ENCODE data around the gene TSPO2. TPM values are rescaled to one million over a fixed set of nuclear protein-coding genes. Genes with fewer than 3 reads are reported as not detected.

Gene TSPO2
- total and polyA plus RNA-seq, 9 of the 15 experiments (the other 6 are each of a cell fraction or from before 2014, with no cell fraction given) = not detected

DNA sequence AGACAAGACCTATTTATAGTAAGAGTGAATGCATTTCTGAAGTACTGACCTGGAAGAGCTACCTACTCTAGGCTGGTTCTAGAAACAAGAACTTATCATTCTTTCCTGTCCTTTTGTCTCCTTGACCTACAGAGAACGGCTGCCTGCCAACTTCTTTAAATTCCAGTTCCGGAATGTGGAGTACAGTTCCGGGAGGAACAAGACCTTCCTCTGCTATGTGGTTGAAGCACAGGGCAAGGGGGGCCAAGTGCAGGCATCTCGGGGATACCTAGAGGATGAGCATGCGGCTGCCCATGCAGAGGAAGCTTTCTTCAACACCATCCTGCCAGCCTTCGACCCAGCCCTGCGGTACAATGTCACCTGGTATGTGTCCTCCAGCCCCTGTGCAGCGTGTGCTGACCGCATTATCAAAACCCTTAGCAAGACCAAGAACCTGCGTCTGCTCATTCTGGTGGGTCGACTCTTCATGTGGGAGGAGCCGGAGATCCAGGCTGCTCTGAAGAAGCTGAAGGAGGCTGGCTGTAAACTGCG, 19.0 kb downstream of the TSPO2 start (continued):
- TF ChIP-seq, protein P1, sequence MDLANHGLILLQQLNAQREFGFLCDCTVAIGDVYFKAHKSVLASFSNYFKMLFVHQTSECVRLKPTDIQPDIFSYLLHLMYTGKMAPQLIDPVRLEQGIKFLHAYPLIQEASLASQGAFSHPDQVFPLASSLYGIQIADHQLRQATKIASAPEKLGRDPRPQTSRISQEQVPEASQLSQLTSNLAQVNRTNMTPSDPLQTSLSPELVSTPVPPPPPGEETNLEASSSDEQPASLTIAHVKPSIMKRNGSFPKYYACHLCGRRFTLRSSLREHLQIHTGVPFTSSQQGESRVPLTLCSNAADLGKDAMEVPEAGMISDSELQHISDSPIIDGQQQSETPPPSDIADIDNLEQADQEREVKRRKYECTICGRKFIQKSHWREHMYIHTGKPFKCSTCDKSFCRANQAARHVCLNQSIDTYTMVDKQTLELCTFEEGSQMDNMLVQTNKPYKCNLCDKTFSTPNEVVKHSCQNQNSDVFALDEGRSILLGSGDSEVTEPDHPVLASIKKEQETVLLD (IDR thresholded peaks at IDR 0.05) = no peak

DNA sequence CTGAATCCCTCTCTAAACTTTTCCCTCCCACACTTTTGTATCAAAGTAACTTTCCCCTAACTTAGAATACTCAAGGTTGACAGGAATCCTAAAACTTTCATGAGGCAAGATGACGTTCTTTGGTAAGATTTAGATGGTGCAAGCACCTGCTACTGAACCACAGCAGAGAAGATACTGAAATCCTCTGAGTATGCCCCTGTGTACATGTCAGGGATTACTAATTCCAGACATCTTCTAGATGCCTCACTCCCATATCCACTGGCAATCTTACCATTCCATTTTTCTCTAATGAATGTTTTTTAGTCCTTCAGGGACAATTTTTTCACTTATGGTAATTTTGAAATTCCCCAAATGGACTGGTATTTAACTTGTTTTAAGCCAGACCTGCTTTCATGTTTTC, 19.8 kb downstream of the TSPO2 start:
- H3K4me3 ChIP-seq = no peak overlapping the region
- H3K27me3 ChIP-seq (ENCODE audit: control insufficient read depth in 2 of 2, insufficient read depth in 2 of 2, low read length in 2 of 2) = no peaks in the 10 kb centered on the region
- H3K36me3 ChIP-seq (ENCODE audit: control insufficient read depth, insufficient read depth, low read length) = peaks cover 45% of the 10 kb centered on the region
- no peak overlapping the region for H2AFZ ChIP-seq (ENCODE audit: low read depth, low read length)
- TF ChIP-seq MTA2 (IDR thresholded peaks at IDR 0.05; ENCODE audit: low read depth) = no peak
- H3K4me2 ChIP-seq (ENCODE audit: insufficient read depth, low read length) = no peak overlapping the region
- ChIA-PET CTCF (ENCODE audit: low intra/inter-chr PET ratio) (no interaction called here), POLR2A (interaction anchor here (0.8 to 1.3 kb wide), 3 partner anchors 11 to 942 kb away, joined by 3 to 4 read pairs (median 3); partner anchors contain the start of gene NFYA)
- peaks cover 5 to 30% of the 10 kb centered on the region in 2 experiments; a peak in 4 of 5 replicates for H3K4me1 ChIP-seq (replicated peaks in 1 of 2; ENCODE audit: control insufficient read depth in 2 of 2, insufficient read depth in 2 of 2, low read length in 2 of 2)
- H3K9me1 ChIP-seq (ENCODE audit: control insufficient read depth, insufficient read depth, low read length) = no peaks in the 10 kb centered on the region
- H4K20me1 ChIP-seq (replicated peaks; ENCODE audit: control insufficient read depth, insufficient read depth, low read length) = no peaks in the 10 kb centered on the region
- ATAC-seq = no peak
- WGBS (ENCODE audit: insufficient coverage, low coverage, missing lambda C conversion rate) = 77% methylated on average over 1 of the region's 1 CpG
- no peaks in the 10 kb centered on the region for H3K79me2 ChIP-seq (ENCODE audit: control insufficient read depth, insufficient read depth, low read length)
- H3K9me3 ChIP-seq (replicated peaks; ENCODE audit: control insufficient read depth, insufficient read depth, low read depth, low read length) = no peaks in the 10 kb centered on the region
- BruUV-seq (replicated peaks) = no TSS peak
- intact Hi-C loops (cut with micrococcal nuclease) = no loop called here
- no peak for DNase-seq (ENCODE audit: extremely low read depth in 1 of 4, low spot score in 3 of 4)
- no peak for FAIRE-seq
- no peak overlapping the region for H3K27ac ChIP-seq (ENCODE audit: extremely low read depth, low read depth, low read length)
- in situ Hi-C loops (cut with MboI) = no loop called here
- H3K9ac ChIP-seq (ENCODE audit: insufficient read depth in 1 of 2, low read depth in 2 of 2, low read length in 2 of 2) = no peak overlapping the region

Measured in K562 (cell line).